HEK293 (cell line): ENCODE results near the gene CHMP1B.

ENCODE experiments used
- CTCF ChIP-seq: fragments of 450-650 bp; formaldehyde crosslinking; IDR thresholded peaks from 2 replicates; pipeline ENCODE4 v1.5.1; 2016; ENCODE audit warnings: missing biosample characterization, missing genetic modification characterization
- MYNN ChIP-seq: fragments of 450-650 bp; formaldehyde crosslinking; IDR thresholded peaks from 2 replicates; pipeline ENCODE4 v1.5.1; 2016; ENCODE audit warnings: missing biosample characterization, missing genetic modification characterization, borderline replicate concordance
- PATZ1 ChIP-seq: fragments of 450-650 bp; formaldehyde crosslinking; IDR thresholded peaks from 2 replicates; pipeline ENCODE4 v1.5.1; 2016; ENCODE audit warnings: missing biosample characterization, missing genetic modification characterization
- ZNF596 ChIP-seq: fragments of 450-650 bp; IDR thresholded peaks from 2 replicates; pipeline ENCODE4 v1.5.0; 2018; ENCODE audit warnings: missing biosample characterization, mild to moderate bottlenecking, missing genetic modification characterization, moderate library complexity
- ZNF843 ChIP-seq: fragments of 450-650 bp; formaldehyde crosslinking; IDR thresholded peaks from 2 replicates; pipeline ENCODE4 v1.5.1; 2016; ENCODE audit warnings: missing biosample characterization, missing genetic modification characterization
- TF ChIP-seq, protein P1 (sequence below): fragments of 450-650 bp; formaldehyde crosslinking; IDR thresholded peaks from 2 replicates; pipeline ENCODE4 v1.5.1; 2016; ENCODE audit warnings: missing biosample characterization, missing genetic modification characterization

- TF ChIP-seq CTCF (tag by site-specific recombination) (no peak), ZNF843 (no peak), ZNF596 (tag by site-specific recombination) (no peak), PATZ1 (no peak), MYNN (tag by site-specific recombination) (no peak)
- TF ChIP-seq, protein P1, sequence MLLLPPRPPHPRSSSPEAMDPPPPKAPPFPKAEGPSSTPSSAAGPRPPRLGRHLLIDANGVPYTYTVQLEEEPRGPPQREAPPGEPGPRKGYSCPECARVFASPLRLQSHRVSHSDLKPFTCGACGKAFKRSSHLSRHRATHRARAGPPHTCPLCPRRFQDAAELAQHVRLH (tag by site-specific recombination), result no peak
Measured at GRCh38 chr18:11847811-11848210, 3.4 kb upstream of the CHMP1B start.
